NB4 (cell line): Measurements from ENCODE around the gene ARHGDIB.

Source experiments
- CTCF ChIP-seq: IDR thresholded peaks from one replicate; pipeline ENCODE4 v1.5.1; 2012; ENCODE audit warnings: low read depth, low read length
- POLR2A ChIP-seq: IDR thresholded peaks from 2 replicates; pipeline ENCODE4 v1.6.1; 2011; ENCODE audit warnings: mild to moderate bottlenecking; ENCODE audit not compliant: insufficient read length; ENCODE audit errors: extremely low read depth

- TF ChIP-seq CTCF (no peak), POLR2A (no peak)
These were observed 53.4 kb downstream of the ARHGDIB start for GRCh38 chr12:14907953-14908352.
